ENCODE data around the gene GNAI2.

The GNAI2 gene

DNA sequence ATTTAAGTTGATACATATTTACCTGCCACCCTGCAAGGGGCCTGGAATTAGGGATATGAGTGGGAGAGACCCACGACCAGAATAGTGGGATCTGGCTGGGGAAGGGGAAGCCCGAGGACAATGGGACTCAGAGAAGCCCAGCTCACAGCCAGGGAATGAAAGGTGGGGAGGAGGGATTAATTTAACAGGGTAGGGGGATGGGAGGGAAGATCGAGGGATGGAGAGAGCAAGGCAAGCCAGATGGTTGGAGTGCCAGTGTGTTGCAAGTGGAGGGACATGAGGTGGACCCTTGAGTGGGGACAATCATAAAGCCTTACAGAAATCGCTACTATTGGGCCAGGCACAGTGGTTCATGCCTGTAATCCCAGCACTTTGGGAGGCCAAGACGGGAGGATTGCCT is 4.4 kb upstream of the GNAI2 start:
- Histone ChIP-seq H3K27me3 (ENCODE audit: insufficient read depth, poor library complexity, severe bottlenecking) (no peaks in the 10 kb centered on the region), H3K4me1 (ENCODE audit: insufficient read depth, poor library complexity, severe bottlenecking) (peaks cover 4% of the 10 kb centered on the region), H3K9me3 (ENCODE audit: severe bottlenecking) (no peaks in the 10 kb centered on the region), H3K27ac (ENCODE audit: poor library complexity, severe bottlenecking) (no peak overlapping the region), H3K36me3 (ENCODE audit: low read depth) (no peaks in the 10 kb centered on the region), H3K4me3 (ENCODE audit: severe bottlenecking) (no peak overlapping the region)
- DNase-seq (ENCODE audit: low spot score), result no peak
- TF ChIP-seq, protein P1, sequence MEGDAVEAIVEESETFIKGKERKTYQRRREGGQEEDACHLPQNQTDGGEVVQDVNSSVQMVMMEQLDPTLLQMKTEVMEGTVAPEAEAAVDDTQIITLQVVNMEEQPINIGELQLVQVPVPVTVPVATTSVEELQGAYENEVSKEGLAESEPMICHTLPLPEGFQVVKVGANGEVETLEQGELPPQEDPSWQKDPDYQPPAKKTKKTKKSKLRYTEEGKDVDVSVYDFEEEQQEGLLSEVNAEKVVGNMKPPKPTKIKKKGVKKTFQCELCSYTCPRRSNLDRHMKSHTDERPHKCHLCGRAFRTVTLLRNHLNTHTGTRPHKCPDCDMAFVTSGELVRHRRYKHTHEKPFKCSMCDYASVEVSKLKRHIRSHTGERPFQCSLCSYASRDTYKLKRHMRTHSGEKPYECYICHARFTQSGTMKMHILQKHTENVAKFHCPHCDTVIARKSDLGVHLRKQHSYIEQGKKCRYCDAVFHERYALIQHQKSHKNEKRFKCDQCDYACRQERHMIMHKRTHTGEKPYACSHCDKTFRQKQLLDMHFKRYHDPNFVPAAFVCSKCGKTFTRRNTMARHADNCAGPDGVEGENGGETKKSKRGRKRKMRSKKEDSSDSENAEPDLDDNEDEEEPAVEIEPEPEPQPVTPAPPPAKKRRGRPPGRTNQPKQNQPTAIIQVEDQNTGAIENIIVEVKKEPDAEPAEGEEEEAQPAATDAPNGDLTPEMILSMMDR (IDR thresholded peaks at IDR 0.05; ENCODE audit: poor library complexity, severe bottlenecking), result no peak
- ATAC-seq (ENCODE audit: low read depth), result no peak

DNA sequence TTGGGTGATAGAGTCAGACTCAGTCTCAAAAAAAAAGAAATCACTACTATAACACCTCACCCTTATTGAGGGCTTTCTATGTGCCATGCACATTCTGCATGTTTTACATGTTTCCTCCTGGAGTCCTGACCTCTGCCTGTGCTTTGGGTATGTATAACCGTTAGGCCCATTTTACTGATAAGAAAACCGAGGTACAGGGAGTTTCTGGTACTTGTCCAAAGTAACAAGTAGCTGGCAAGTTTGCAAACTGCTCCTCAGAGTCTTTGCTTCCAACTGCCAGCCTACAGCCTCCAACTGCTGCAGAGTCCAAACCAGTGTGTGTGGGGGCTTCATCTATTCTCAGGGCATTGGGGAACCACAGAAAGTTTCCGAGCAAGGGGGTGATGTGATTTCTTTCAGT is 3.7 kb upstream of the GNAI2 start:
- no peak for ATAC-seq (ENCODE audit: low read depth)
- Histone ChIP-seq H3K4me1 (ENCODE audit: insufficient read depth, poor library complexity, severe bottlenecking) (peaks cover 4% of the 10 kb centered on the region), H3K27me3 (ENCODE audit: insufficient read depth, poor library complexity, severe bottlenecking) (no peaks in the 10 kb centered on the region), H3K27ac (ENCODE audit: poor library complexity, severe bottlenecking) (no peak overlapping the region), H3K4me3 (ENCODE audit: severe bottlenecking) (no peak overlapping the region), H3K36me3 (ENCODE audit: low read depth) (no peaks in the 10 kb centered on the region), H3K9me3 (ENCODE audit: severe bottlenecking) (no peaks in the 10 kb centered on the region)
- TF ChIP-seq, protein P1 (IDR thresholded peaks at IDR 0.05; ENCODE audit: poor library complexity, severe bottlenecking), result no peak
- no peak for DNase-seq (ENCODE audit: low spot score)

DNA sequence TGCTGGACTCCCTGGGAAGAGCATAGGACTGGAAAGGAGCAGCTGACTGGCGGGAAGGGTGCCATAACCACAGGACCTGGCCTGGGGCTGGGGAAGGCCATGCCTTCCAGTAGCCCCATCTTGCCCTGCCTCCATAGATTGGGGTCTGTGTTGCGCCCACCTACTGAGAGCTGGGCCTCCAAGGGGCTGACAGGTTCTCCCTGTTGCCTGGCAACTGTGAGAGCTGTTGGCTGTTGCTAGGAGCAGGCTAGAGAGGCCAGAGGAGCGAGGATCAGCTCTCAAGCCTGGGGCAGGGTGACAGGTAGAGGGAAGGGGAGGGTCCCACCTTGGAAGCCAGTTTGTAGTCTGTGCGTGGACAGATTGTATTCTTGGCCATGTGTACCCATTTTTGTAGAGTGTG is 2.8 kb upstream of the GNAI2 start:
- ATAC-seq (ENCODE audit: low read depth), result no peak
- H3K27me3 ChIP-seq (ENCODE audit: insufficient read depth, poor library complexity, severe bottlenecking), result no peaks in the 10 kb centered on the region
- no peak overlapping the region for H3K4me3 ChIP-seq (ENCODE audit: severe bottlenecking)
- H3K36me3 ChIP-seq (ENCODE audit: low read depth), result no peaks in the 10 kb centered on the region
- DNase-seq (ENCODE audit: low spot score), result no peak
- no peak overlapping the region for H3K27ac ChIP-seq (ENCODE audit: poor library complexity, severe bottlenecking)
- TF ChIP-seq, protein P1 (IDR thresholded peaks at IDR 0.05; ENCODE audit: poor library complexity, severe bottlenecking), result no peak
- peaks cover under 1% of the 10 kb centered on the region for H3K4me1 ChIP-seq (ENCODE audit: insufficient read depth, poor library complexity, severe bottlenecking)
- H3K9me3 ChIP-seq (ENCODE audit: severe bottlenecking), result no peaks in the 10 kb centered on the region

DNA sequence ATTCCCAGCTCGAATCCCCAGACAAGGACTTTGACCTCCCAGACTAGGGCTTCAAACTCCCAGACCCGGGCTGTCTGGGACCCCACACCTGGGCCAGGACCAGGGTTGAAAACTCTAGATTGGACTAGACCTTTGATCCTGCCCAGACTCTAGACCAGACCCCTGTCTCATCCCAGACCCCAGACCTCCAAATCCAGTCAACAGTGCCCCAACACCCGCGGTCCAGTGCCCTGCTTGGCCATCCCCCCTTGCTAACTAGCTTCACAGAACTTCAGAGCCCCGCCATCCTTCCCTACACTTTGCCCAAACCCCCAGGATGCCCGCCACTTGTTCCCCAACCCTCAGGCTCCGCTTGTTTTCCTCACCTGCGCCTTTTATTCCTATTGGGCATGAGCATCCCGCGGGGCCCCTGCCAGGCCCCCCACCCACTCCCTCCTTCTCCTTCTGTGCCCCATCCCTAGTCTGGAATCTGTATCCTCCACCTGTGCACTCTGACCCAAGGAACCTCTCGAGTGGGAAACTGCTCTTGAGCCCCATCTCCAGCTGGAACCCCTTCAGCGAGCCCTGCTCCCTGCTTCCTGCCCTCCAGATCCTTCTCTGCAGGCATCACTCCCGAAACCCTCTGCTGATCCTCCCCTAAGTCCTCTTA is 604 bp downstream of the GNAI2 start:
- DNase-seq (ENCODE audit: low spot score) (no peak), ATAC-seq (ENCODE audit: low read depth) (no peak)
- H3K9me3 ChIP-seq (ENCODE audit: severe bottlenecking), result no peaks in the 10 kb centered on the region
- no peaks in the 10 kb centered on the region for H3K27me3 ChIP-seq (ENCODE audit: insufficient read depth, poor library complexity, severe bottlenecking)
- H3K4me1 ChIP-seq (ENCODE audit: insufficient read depth, poor library complexity, severe bottlenecking), result no peaks in the 10 kb centered on the region
- TF ChIP-seq, protein P1 (IDR thresholded peaks at IDR 0.05; ENCODE audit: poor library complexity, severe bottlenecking), result no peak
- peak overlapping the region; percentile 88 for H3K27ac ChIP-seq (ENCODE audit: poor library complexity, severe bottlenecking)
- H3K4me3 ChIP-seq (ENCODE audit: severe bottlenecking), result peak overlapping the region; percentile 89
- H3K36me3 ChIP-seq (ENCODE audit: low read depth), result peaks cover 17% of the 10 kb centered on the region

DNA sequence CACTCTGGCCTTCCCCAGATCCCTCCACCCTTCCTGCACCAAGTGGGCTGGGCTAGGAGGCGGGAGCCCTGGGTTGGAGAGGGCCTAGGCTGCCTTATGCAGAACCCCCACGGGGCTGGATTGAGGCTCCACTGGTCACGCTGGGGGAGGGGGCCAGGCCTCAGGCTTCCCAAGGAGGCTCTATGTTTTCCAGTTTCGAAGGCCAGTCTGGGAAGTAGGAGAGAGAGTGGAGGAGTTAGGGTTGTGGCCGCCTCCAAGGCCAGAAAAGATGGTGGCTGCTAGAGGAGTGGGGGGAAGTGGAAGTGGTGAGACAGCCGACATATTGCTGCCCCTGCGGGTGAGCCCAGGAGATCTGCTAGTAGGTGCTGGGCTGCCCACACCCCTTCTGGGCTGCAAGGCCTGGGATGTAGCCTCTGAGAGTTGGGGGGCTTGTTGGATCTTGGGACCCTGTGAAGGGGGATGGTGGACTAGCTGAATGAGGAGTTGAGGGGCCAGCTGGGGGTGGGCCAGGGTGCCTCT is 1.2 kb downstream of the GNAI2 start:
- DNase-seq (ENCODE audit: low spot score), result no peak
- Histone ChIP-seq H3K27me3 (ENCODE audit: insufficient read depth, poor library complexity, severe bottlenecking) (no peaks in the 10 kb centered on the region), H3K36me3 (ENCODE audit: low read depth) (peaks cover 17% of the 10 kb centered on the region), H3K4me1 (ENCODE audit: insufficient read depth, poor library complexity, severe bottlenecking) (no peaks in the 10 kb centered on the region), H3K4me3 (ENCODE audit: severe bottlenecking) (peak overlapping the region; percentile 89), H3K27ac (ENCODE audit: poor library complexity, severe bottlenecking) (peak overlapping the region; percentile 88), H3K9me3 (ENCODE audit: severe bottlenecking) (no peaks in the 10 kb centered on the region)
- TF ChIP-seq, protein P1 (IDR thresholded peaks at IDR 0.05; ENCODE audit: poor library complexity, severe bottlenecking), result no peak
- no peak for ATAC-seq (ENCODE audit: low read depth)

All from RWPE2 (cell line).